Measurements from ENCODE around the gene EPB41. TPM values are rescaled to one million over a fixed set of nuclear protein-coding genes. Genes with fewer than 3 reads are reported as not detected.

EPB41 gene
- polyA plus RNA-seq, 2 of the 4 experiments (the other 2 are of a cell fraction): 4.9 to 12.8 TPM

- FAIRE-seq: no peak
- POLR2A ChIA-PET: no interaction called here
- WGBS (ENCODE audit: missing lambda C conversion rate): 85% methylated on average over 3 of the region's 3 CpGs
Measured at GRCh38 chr1:28898405-28898881, 15.9 kb upstream of the EPB41 start.

GRCh38 chr1:28899267-28899666, 15.1 kb upstream of the EPB41 start:
- ChIA-PET CTCF (interaction anchor here (1.0 to 2.1 kb wide), 4 partner anchors 11 to 17 kb away, joined by 4 to 6 read pairs (median 5); partner anchors contain the start of gene EPB41), POLR2A (no interaction called here)
- no peak for TF ChIP-seq KDM1A (IDR thresholded peaks at IDR 0.05; ENCODE audit: low read depth)
- no peak for TF ChIP-seq HMGXB4 (CRISPR knock-in tag; IDR thresholded peaks at IDR 0.05; ENCODE audit: borderline replicate concordance)
- Histone ChIP-seq H3K9me3 (no peaks in the 10 kb centered on the region), H3K4me2 (no peak overlapping the region), H3K4me3 (no peak overlapping the region), H3K27ac (no peak overlapping the region), H3K4me1 (no peaks in the 10 kb centered on the region)
- DNase-seq (ENCODE audit: low read depth in 1 of 2, low spot score in 1 of 2) (no peak), FAIRE-seq (no peak), ATAC-seq (no peak)
- 47% methylated on average over 1 of the region's 2 CpGs for WGBS (ENCODE audit: missing lambda C conversion rate)

More at GRCh38 chr1:28898405-28898881, 15.9 kb upstream of the EPB41 start:
- Histone ChIP-seq H3K9me3 (no peaks in the 10 kb centered on the region), H3K4me2 (no peak overlapping the region), H3K4me1 (no peaks in the 10 kb centered on the region), H3K27ac (no peak overlapping the region), H3K4me3 (no peak overlapping the region)
- ATAC-seq (no peak), DNase-seq (ENCODE audit: low read depth in 1 of 2, low spot score in 1 of 2) (no peak)
- CTCF ChIA-PET: interaction anchor here (1.0 to 2.1 kb wide), 5 partner anchors 11 to 16 kb away, joined by 4 to 6 read pairs (median 5); partner anchors contain the start of gene EPB41
- TF ChIP-seq ZNF302 (CRISPR knock-in tag; IDR thresholded peaks at IDR 0.05) (no peak), HDAC2 (IDR thresholded peaks at IDR 0.05) (no peak), GATA3 (IDR thresholded peaks at IDR 0.05; ENCODE audit: borderline replicate concordance) (no peak), MAFK (IDR thresholded peaks at IDR 0.05; ENCODE audit: partially characterized antibody) (no peak), HMGXB4 (CRISPR knock-in tag; IDR thresholded peaks at IDR 0.05; ENCODE audit: borderline replicate concordance) (no peak), NFE2L2 (conservative IDR thresholded peaks at IDR 0.05; ENCODE audit: low read length) (no peak), E2F6 (IDR thresholded peaks at IDR 0.05; ENCODE audit: borderline replicate concordance, low read depth) (no peak), PBX3 (IDR thresholded peaks at IDR 0.05) (no peak)

- ChIA-PET CTCF (interaction anchor here (0.8 to 1.0 kb wide), 2 partner anchors 18 to 24 kb away, joined by 3 to 4 read pairs; no protein-coding TSS in a partner anchor), POLR2A (interaction anchor here (1.1 kb wide), 1 partner anchor 14 kb away, joined by 3 read pairs; the partner anchor contains the start of gene EPB41)
- Histone ChIP-seq H3K4me2 (no peak overlapping the region), H3K27ac (no peak overlapping the region), H3K4me1 (no peaks in the 10 kb centered on the region), H3K4me3 (no peak overlapping the region), H3K9me3 (no peaks in the 10 kb centered on the region; the same call in 2 of the 3 replicates)
- no peak for FAIRE-seq
- WGBS (ENCODE audit: missing lambda C conversion rate): 83% methylated on average over 3 of the region's 3 CpGs
- TF ChIP-seq FOSL2 (IDR thresholded peaks at IDR 0.05): no peak
- TF ChIP-seq FOSL2 (CRISPR knock-in tag; IDR thresholded peaks at IDR 0.05): no peak
- no peak for TF ChIP-seq HOXB13 (CRISPR knock-in tag; IDR thresholded peaks at IDR 0.05; ENCODE audit: low read depth)
- no peak for TF ChIP-seq MYC (IDR thresholded peaks at IDR 0.05; ENCODE audit: borderline replicate concordance, low read length)
- no peak for DNase-seq (ENCODE audit: low read depth in 1 of 2, low spot score in 1 of 2)
- no peak for ATAC-seq
Measured at GRCh38 chr1:28900562-28900961, 13.8 kb upstream of the EPB41 start.

- no peak for FAIRE-seq
- TF ChIP-seq RCOR1 (IDR thresholded peaks at IDR 0.05; ENCODE audit: low read depth, low read length) (no peak), ZFP36 (IDR thresholded peaks at IDR 0.05; ENCODE audit: borderline replicate concordance, partially characterized antibody) (no peak), ELK1 (IDR thresholded peaks at IDR 0.05; ENCODE audit: low read depth, low read length) (no peak), HES2 (IDR thresholded peaks at IDR 0.05) (no peak), NPAS2 (CRISPR knock-in tag; IDR thresholded peaks at IDR 0.05; ENCODE audit: borderline replicate concordance) (no peak), HEYL (CRISPR knock-in tag; IDR thresholded peaks at IDR 0.05) (no peak), CHD2 (IDR thresholded peaks at IDR 0.05; ENCODE audit: low read length, partially characterized antibody) (no peak), HOXB5 (CRISPR knock-in tag; IDR thresholded peaks at IDR 0.05) (no peak), EHF (CRISPR knock-in tag; IDR thresholded peaks at IDR 0.05) (no peak), EP300 (IDR thresholded peaks at IDR 0.05) (no peak), HOXA7 (CRISPR knock-in tag; IDR thresholded peaks at IDR 0.05) (no peak)
Measured at GRCh38 chr1:28902738-28903137, 11.6 kb upstream of the EPB41 start.

More at GRCh38 chr1:28902738-28903137, 11.6 kb upstream of the EPB41 start:
- DNase-seq (ENCODE audit: low read depth in 1 of 2, low spot score in 1 of 2): no peak
- ChIA-PET POLR2A (interaction anchor here (0.6 to 0.9 kb wide), 2 partner anchors 10 to 11 kb away, joined by 4 to 6 read pairs; partner anchors contain the start of gene EPB41), CTCF (interaction anchor here (1.6 to 2.0 kb wide), 4 partner anchors 9 to 131 kb away, joined by 3 to 11 read pairs (median 6); no protein-coding TSS in a partner anchor)
- WGBS (ENCODE audit: missing lambda C conversion rate): 79% methylated on average over 2 of the region's 2 CpGs
- ATAC-seq: no peak
- Histone ChIP-seq H3K4me3 (no peak overlapping the region), H3K9me3 (no peaks in the 10 kb centered on the region; the same call in 2 of the 3 replicates), H3K27ac (no peak overlapping the region), H3K4me2 (no peak overlapping the region), H3K4me1 (no peaks in the 10 kb centered on the region)

Data from A549 (cell line).